Endothelial cell of hepatic sinusoid (primary cell): ENCODE results near the gene ANKRD34B.
"Not testable (repeated sequence)": the region's sequence is repeated elsewhere in the genome, so short reads cannot be mapped to it uniquely, and the experiment has no call there.

ENCODE experiments used
- in situ Hi-C: cut with HindIII; loops from 2 replicates; pipeline ENCODE4 v1.10.0; 2017; ENCODE audit warnings: low sequenced_read_pairs

ANKRD34B gene

GRCh38 chr5:80569961-80570786, at the start of gene ANKRD34B:
Gene ANKRD34B (minus strand): TSS chr5:80570280. CDS start chr5:80560019, 10,261 bp downstream.
- in situ Hi-C loops: no loop called here

GRCh38 chr5:80619086-80619485, 49.0 kb upstream of the ANKRD34B start:
- in situ Hi-C loops: no loop called here

GRCh38 chr5:80618438-80618837, 48.4 kb upstream of the ANKRD34B start:
- in situ Hi-C loops: no loop called here

- in situ Hi-C loops: no loop called here
Observed at GRCh38 chr5:80615266-80615914, 45.3 kb upstream of the ANKRD34B start.

- in situ Hi-C loops: no loop called here
Observed at GRCh38 chr5:80609692-80610091, 39.6 kb upstream of the ANKRD34B start.

- in situ Hi-C loops: no loop called here
Observed at GRCh38 chr5:80608731-80609130, 38.7 kb upstream of the ANKRD34B start.

- in situ Hi-C loops: no loop called here
Observed at GRCh38 chr5:80607832-80608231, 37.8 kb upstream of the ANKRD34B start.

- in situ Hi-C loops: no loop called here
Observed at GRCh38 chr5:80607343-80607742, 37.3 kb upstream of the ANKRD34B start.

- in situ Hi-C loops: no loop called here
Observed at GRCh38 chr5:80600943-80601693, 31.0 kb upstream of the ANKRD34B start.

GRCh38 chr5:80597500-80597899, 27.4 kb upstream of the ANKRD34B start:
- in situ Hi-C loops: no loop called here

GRCh38 chr5:80594810-80595209, 24.7 kb upstream of the ANKRD34B start:
- in situ Hi-C loops: no loop called here

GRCh38 chr5:80592761-80593160, 22.7 kb upstream of the ANKRD34B start:
- in situ Hi-C loops: no loop called here

- in situ Hi-C loops: no loop called here
Observed at GRCh38 chr5:80592105-80592504, 22.0 kb upstream of the ANKRD34B start.

GRCh38 chr5:80591352-80591751, 21.3 kb upstream of the ANKRD34B start:
- in situ Hi-C loops: no loop called here

GRCh38 chr5:80590766-80591165, 20.7 kb upstream of the ANKRD34B start:
- in situ Hi-C loops: no loop called here

GRCh38 chr5:80588858-80589540, 18.9 kb upstream of the ANKRD34B start:
- in situ Hi-C loops: no loop called here

- in situ Hi-C loops: no loop called here
Observed at GRCh38 chr5:80584770-80585169, 14.7 kb upstream of the ANKRD34B start.

GRCh38 chr5:80580291-80580690, 10.2 kb upstream of the ANKRD34B start:
- in situ Hi-C loops: not testable (repeated sequence)

- in situ Hi-C loops: no loop called here
Observed at GRCh38 chr5:80579050-80579449, 9.0 kb upstream of the ANKRD34B start.

GRCh38 chr5:80577707-80578106, 7.6 kb upstream of the ANKRD34B start:
- in situ Hi-C loops: no loop called here

- in situ Hi-C loops: no loop called here
Observed at GRCh38 chr5:80576383-80576782, 6.3 kb upstream of the ANKRD34B start.
